Osteocyte (in vitro differentiated cells): ENCODE measurements around the gene ABLIM1. TPM values are rescaled to one million over a fixed set of nuclear protein-coding genes. Genes with fewer than 3 reads are reported as not detected.
A peak's percentile ranks its signal among the peaks of the same experiment; 100 is the strongest.

Experiments
- DNase-seq: peaks from one replicate; pipeline ENCODE4 v3.0.0; 2021; ENCODE audit warnings: mixed read lengths; ENCODE audit not compliant: unreplicated experiment; ENCODE audit errors: extremely low spot score
- H3K27ac Mint-ChIP-seq: one replicate; pipeline ENCODE4 v1.8.0; 2021; ENCODE audit warnings: mild to moderate bottlenecking, mixed read lengths; ENCODE audit not compliant: unreplicated experiment
- H3K27me3 Mint-ChIP-seq: one replicate; pipeline ENCODE4 v1.8.0; 2021; ENCODE audit warnings: mixed read lengths; ENCODE audit not compliant: unreplicated experiment
- H3K36me3 Mint-ChIP-seq: one replicate; pipeline ENCODE4 v1.8.0; 2021; ENCODE audit warnings: mixed read lengths; ENCODE audit not compliant: unreplicated experiment
- H3K4me1 Mint-ChIP-seq: one replicate; pipeline ENCODE4 v1.8.0; 2021; ENCODE audit warnings: mixed read lengths; ENCODE audit not compliant: unreplicated experiment
- H3K4me3 Mint-ChIP-seq: one replicate; pipeline ENCODE4 v1.8.0; 2021; ENCODE audit warnings: mild to moderate bottlenecking, moderate library complexity, mixed read lengths; ENCODE audit not compliant: unreplicated experiment
- H3K9me3 Mint-ChIP-seq: one replicate; pipeline ENCODE4 v1.8.0; 2021; ENCODE audit warnings: mixed read lengths; ENCODE audit not compliant: unreplicated experiment
- CTCF ChIP-seq: fragments of 200-600 bp; sonication (generic); IDR thresholded peaks from 2 replicates; pipeline ENCODE4 v1.5.0; 2021; ENCODE audit warnings: antibody characterized with exemption, mild to moderate bottlenecking, moderate library complexity
- total RNA-seq: library from RNA; stranded (reverse); gene quantifications from 2 replicates; pipeline ENCODE4 v1.2.1, GENCODE V29; 2021

The ABLIM1 gene
- total RNA-seq, 1 donor from 2014 or later = 39.0 TPM

- H3K27me3 Mint-ChIP-seq = no peaks in the 10 kb centered on the region
- H3K4me3 Mint-ChIP-seq = no peak overlapping the region
- no peaks in the 10 kb centered on the region for H3K36me3 Mint-ChIP-seq
- no peak for DNase-seq
- no peak for TF ChIP-seq CTCF
- H3K27ac Mint-ChIP-seq = peak overlapping the region; percentile 42
- peaks cover 63% of the 10 kb centered on the region for H3K4me1 Mint-ChIP-seq
- no peaks in the 10 kb centered on the region for H3K9me3 Mint-ChIP-seq
These were observed 265.8 kb downstream of the ABLIM1 start for GRCh38 chr10:114392112-114392835.

- H3K36me3 Mint-ChIP-seq = no peaks in the 10 kb centered on the region
- H3K4me3 Mint-ChIP-seq = no peak overlapping the region
- no peak for TF ChIP-seq CTCF
- H3K27ac Mint-ChIP-seq = no peak overlapping the region
- peaks cover 57% of the 10 kb centered on the region for H3K4me1 Mint-ChIP-seq
- no peaks in the 10 kb centered on the region for H3K9me3 Mint-ChIP-seq
- H3K27me3 Mint-ChIP-seq = no peaks in the 10 kb centered on the region
- no peak for DNase-seq
These were observed 266.5 kb downstream of the ABLIM1 start for GRCh38 chr10:114391599-114391998.

DNA sequence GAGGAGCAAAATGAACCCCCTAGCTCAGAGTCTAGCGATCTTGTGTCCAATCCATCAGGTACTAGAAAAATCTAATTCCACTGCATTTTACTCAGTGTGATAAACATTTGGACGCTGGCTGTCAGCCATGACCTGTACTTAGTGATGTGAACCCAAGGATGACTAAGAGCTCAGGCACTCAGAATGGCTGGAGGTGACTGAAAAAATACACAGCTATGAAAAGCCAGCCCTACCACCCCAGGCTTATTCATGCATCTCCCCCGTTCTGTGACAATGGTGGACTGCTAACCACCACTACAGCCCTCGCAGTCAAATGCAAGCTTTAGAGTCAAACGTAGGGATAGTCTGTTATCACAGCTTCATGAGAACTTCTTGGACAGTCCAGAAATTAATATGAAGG, 268.6 kb downstream of the ABLIM1 start:
- Mint-ChIP-seq H3K27me3 (no peaks in the 10 kb centered on the region), H3K4me1 (peaks cover 62% of the 10 kb centered on the region)
- DNase-seq = no peak

GRCh38 chr10:114388275-114388674, 269.8 kb downstream of the ABLIM1 start:
- no peaks in the 10 kb centered on the region for H3K36me3 Mint-ChIP-seq
- H3K4me1 Mint-ChIP-seq = peaks cover 56% of the 10 kb centered on the region
- no peaks in the 10 kb centered on the region for H3K9me3 Mint-ChIP-seq
- H3K27me3 Mint-ChIP-seq = no peaks in the 10 kb centered on the region
- no peak for DNase-seq
- H3K4me3 Mint-ChIP-seq = no peak overlapping the region
- H3K27ac Mint-ChIP-seq = peak overlapping the region; percentile 56
- TF ChIP-seq CTCF = no peak

More for the DNA sequence above, 268.6 kb downstream of the ABLIM1 start:
- peak overlapping the region; percentile 29 for H3K27ac Mint-ChIP-seq
- H3K4me3 Mint-ChIP-seq = no peak overlapping the region
- no peaks in the 10 kb centered on the region for H3K9me3 Mint-ChIP-seq
- TF ChIP-seq CTCF = no peak
- no peaks in the 10 kb centered on the region for H3K36me3 Mint-ChIP-seq

DNA sequence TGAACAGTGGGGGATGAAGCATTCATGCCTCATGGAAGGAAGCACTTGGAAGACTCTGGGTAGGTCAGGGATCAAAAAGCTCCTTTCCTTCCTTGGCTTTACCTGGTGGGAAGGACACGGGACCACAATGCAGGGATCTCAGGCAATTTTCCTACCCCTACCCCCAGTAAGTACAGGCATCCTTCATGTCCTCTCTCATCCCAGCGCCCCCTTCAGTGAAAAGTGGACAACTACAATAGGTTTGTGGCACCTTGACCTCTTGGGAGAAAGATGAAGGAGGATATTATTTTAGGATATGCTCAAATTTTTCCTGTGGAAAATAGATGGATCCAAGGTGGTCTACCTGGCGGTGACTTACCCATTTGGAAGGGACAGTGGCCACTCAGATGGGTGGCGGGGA, 270.3 kb downstream of the ABLIM1 start:
- Mint-ChIP-seq H3K27me3 (no peaks in the 10 kb centered on the region), H3K27ac (no peak overlapping the region), H3K36me3 (no peaks in the 10 kb centered on the region), H3K9me3 (no peaks in the 10 kb centered on the region), H3K4me1 (peaks cover 52% of the 10 kb centered on the region), H3K4me3 (no peak overlapping the region)
- TF ChIP-seq CTCF = peak; percentile 8
- DNase-seq = no peak
